NOMO-1 (cell line): ENCODE measurements around the gene EVC.

ENCODE experiments used
- DNase-seq, 2 experiments: peaks; one replicate each; lab custom pipeline; 2025; ENCODE audit not compliant: unreplicated experiment in 2 of 2; lab: John Stamatoyannopoulos, UW

The EVC gene

GRCh38 chr4:5710961-5711478 is at the start of gene EVC:
Gene EVC, plus strand, starts transcription at chr4:5711201. Its CDS starts 180 bp downstream, at chr4:5711381.
- DNase-seq = no peak

- no peak for DNase-seq
These were observed 49.8 kb upstream of the EVC start for GRCh38 chr4:5661237-5661636.

GRCh38 chr4:5662555-5662954 is 48.4 kb upstream of the EVC start:
- no peak for DNase-seq

GRCh38 chr4:5664778-5665177 is 46.2 kb upstream of the EVC start:
- DNase-seq = no peak

GRCh38 chr4:5666741-5667140 is 44.3 kb upstream of the EVC start:
- no peak for DNase-seq

GRCh38 chr4:5676763-5677162 is 34.2 kb upstream of the EVC start:
- no peak for DNase-seq

GRCh38 chr4:5678977-5679376 is 32.0 kb upstream of the EVC start:
- no peak for DNase-seq

- DNase-seq = no peak
These were observed 27.4 kb upstream of the EVC start for GRCh38 chr4:5683566-5683965.

- DNase-seq = no peak
These were observed 25.7 kb upstream of the EVC start for GRCh38 chr4:5685296-5685695.

GRCh38 chr4:5686338-5686737 is 24.7 kb upstream of the EVC start:
- DNase-seq = no peak

GRCh38 chr4:5689065-5689464 is 21.9 kb upstream of the EVC start:
- no peak for DNase-seq

- DNase-seq = no peak
These were observed 19.4 kb upstream of the EVC start for GRCh38 chr4:5691491-5692132.

GRCh38 chr4:5693871-5694270 is 17.1 kb upstream of the EVC start:
- no peak for DNase-seq

- DNase-seq = no peak
These were observed 14.7 kb upstream of the EVC start for GRCh38 chr4:5696341-5696740.

- DNase-seq = no peak
These were observed 10.5 kb upstream of the EVC start for GRCh38 chr4:5700459-5700858.

GRCh38 chr4:5701971-5702370 is 9.0 kb upstream of the EVC start:
- DNase-seq = no peak

GRCh38 chr4:5703831-5704230 is 7.2 kb upstream of the EVC start:
- DNase-seq = no peak

- no peak for DNase-seq
These were observed 6.7 kb upstream of the EVC start for GRCh38 chr4:5704276-5704675.

- DNase-seq = no peak
These were observed 5.2 kb upstream of the EVC start for GRCh38 chr4:5705647-5706320.

GRCh38 chr4:5706486-5707290 is 4.3 kb upstream of the EVC start:
- no peak for DNase-seq

GRCh38 chr4:5707366-5707765 is 3.6 kb upstream of the EVC start:
- DNase-seq = no peak
